ENCODE results near the gene BBS9. TPM values are rescaled to one million over a fixed set of nuclear protein-coding genes. Genes with fewer than 3 reads are reported as not detected.
"Not testable (repeated sequence)": the region's sequence is repeated elsewhere in the genome, so short reads cannot be mapped to it uniquely, and the experiment has no call there.

The BBS9 gene
- total RNA-seq, 1 experiment from 2014 or later: 14.3 TPM

DNA sequence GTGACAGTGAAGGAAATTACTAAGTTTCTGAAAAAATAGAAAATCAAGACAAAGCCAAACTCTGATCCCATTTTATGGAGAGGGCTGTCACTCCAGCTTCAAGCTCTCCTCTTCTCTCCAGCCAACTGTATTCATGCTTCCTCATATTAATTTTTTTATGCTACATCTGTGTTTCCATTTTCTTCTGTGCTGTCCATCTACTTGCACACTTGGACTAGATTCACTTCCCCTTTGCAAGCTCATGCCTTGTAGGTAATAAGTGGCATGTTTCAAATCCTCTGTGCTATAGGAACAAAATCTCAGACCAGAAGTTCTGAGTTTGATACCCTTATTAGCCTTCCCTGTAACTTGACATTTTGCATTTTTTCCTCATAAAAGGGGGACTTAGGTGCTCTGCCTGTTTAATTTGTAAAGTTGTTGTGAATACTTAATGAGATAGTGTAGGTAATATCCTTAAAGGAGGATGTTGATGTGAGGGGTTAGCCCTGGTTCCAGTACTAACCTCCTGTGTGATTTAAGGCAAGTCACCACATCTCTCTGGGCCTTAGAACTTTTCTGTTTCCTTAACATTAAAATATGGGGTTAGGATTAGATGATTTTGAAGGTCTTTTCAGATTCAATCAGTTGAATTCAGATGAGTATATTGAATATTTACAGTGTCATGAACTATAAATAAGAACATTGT lies 358.8 kb downstream of the BBS9 start:
- in situ Hi-C loops (cut with HindIII; ENCODE audit: low pct_unique_long_range_greater_than_20kb, low sequenced_read_pairs): loop anchor here (25.0 kb wide), 1 partner anchor 424 kb away; the partner anchor contains the start of gene BMPER

DNA sequence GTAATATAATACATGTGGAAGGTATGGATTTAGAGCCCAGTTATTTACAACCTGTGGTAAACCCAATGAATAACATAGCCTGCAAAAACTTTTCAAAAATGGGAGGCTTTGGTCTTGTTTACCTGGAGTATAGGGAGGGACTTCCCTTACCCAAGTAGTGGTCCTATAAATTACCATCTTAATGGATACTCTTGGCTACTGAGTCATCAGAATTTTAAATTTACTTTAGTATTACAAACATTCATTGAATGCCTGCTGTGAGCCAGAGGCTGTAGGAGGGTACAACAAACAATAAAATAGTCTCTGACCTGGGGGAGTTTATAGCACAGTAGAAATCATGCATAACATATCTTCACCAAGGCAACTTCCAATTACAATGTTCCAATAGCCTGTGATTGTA lies 365.1 kb downstream of the BBS9 start:
- peak; percentile 72 for DNase-seq (ENCODE audit: low read depth)
- in situ Hi-C loops (cut with HindIII; ENCODE audit: low pct_unique_long_range_greater_than_20kb, low sequenced_read_pairs): loop anchor here (25.0 kb wide), 1 partner anchor 418 kb away; the partner anchor contains the start of gene BMPER

More for the DNA sequence above, 358.8 kb downstream of the BBS9 start:
- no peak for DNase-seq (ENCODE audit: low read depth)

DNA sequence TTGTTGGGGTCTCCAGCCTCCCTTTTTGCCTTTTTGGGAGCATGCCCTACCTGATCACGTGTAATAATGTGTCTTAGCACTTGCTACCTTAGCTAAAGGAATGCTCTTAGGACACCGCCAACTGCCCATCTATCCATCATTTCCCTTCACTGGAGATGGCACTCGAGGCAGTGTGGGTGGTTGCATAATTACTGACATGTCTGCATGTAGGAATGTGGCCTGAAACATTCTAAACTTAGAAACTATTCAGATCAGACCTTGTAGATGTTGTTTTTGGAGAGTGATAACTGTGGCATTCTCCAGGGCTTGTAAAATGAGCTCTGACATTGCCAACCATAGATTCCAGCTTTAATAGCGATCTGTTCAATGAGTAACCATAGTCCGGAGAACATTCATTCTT lies 365.8 kb downstream of the BBS9 start:
- in situ Hi-C loops (cut with HindIII; ENCODE audit: low pct_unique_long_range_greater_than_20kb, low sequenced_read_pairs): loop anchor here (25.0 kb wide), 1 partner anchor 417 kb away; the partner anchor contains the start of gene BMPER
- peak; percentile 81 for DNase-seq (ENCODE audit: low read depth)

DNA sequence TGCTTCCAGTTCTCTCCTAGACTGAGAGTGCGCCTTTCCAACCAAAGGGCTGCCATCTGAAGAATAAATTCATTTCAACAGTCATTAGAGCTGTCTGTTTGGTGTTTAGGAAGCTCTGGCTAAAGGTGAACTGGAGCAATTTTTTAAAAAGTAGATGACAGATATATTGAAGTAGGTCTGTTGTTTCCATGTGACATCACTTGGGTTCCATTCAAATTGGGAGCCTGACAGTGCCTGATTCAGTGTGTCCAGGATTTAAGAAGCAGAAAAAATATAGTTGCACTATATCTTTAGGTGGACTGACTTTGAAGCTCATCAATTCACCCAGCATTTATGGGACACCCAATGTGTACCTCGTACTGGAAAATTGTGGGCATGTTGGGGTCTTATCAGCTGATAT lies 367.7 kb downstream of the BBS9 start:
- no peak for DNase-seq (ENCODE audit: low read depth)
- in situ Hi-C loops (cut with HindIII; ENCODE audit: low pct_unique_long_range_greater_than_20kb, low sequenced_read_pairs): loop anchor here (25.0 kb wide), 1 partner anchor 415 kb away; the partner anchor contains the start of gene BMPER

DNA sequence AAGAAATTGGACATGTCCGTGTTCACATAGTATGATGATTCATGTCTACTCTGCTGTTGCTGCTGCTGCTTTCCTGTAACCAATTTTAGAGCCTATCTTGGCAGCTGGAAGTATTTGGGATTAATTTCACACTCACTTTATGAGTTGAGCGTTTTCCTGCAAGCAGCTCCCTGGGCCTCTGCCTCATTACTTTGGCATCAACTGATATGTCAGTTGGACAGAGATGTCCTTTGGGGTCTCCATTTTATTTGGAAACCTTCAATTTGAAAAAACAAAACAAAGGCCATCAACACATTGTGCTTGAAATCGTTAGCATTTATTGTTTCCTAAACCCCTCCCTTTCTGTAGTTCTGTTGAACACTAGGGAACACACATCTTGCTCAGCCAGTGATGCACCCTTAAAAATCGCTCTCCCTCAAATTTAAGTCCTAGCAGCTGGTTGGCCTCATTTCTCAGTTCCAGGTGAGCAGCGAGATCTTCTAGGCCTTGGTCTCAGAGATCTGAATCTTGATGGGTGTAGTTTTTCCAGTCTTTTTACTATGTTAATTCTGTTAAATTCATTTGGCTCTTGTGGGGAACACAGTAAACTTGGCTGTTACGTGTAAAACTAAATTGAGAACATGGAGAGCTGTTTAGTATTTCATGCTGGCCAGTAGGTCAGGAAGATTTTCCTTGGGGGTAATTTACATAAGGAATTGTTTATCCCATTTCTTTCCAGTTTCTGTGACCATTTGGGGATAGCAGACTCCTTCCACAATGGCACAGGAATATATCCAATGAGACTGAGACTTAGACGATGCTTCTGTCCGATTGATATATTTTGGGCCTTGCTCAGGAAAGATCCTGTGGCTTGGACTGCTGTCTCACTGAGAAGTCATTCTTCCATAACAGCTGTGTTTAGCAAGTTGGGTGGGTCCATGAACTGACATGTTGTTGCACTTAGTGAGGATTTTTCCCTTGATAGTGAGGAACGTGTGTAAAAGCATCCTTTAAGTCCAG lies 371.6 kb downstream of the BBS9 start:
- in situ Hi-C loops (cut with HindIII; ENCODE audit: low pct_unique_long_range_greater_than_20kb, low sequenced_read_pairs): no loop called here

DNA sequence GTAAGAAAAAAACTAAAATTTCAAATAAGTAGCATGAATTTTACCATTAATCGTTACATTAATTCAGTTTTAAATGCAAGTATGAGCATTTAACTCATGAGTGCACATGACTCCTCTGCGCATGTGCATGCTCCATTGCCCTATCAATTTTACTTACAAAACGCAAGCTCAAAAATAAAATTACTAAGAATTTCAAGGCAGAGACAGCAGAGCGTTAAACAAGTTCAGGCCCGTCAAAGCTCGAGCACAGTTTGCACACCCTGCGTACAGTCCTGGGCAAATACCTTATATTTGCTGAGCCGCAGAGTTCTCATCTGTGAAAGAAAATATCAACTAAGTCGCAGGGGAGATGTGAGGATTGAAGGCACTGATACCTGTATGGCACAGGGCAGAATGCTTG lies 373.6 kb downstream of the BBS9 start:
- DNase-seq (ENCODE audit: low read depth): no peak
- in situ Hi-C loops (cut with HindIII; ENCODE audit: low pct_unique_long_range_greater_than_20kb, low sequenced_read_pairs): no loop called here

More for the DNA sequence above, 371.6 kb downstream of the BBS9 start:
- no peak for DNase-seq (ENCODE audit: low read depth)

DNA sequence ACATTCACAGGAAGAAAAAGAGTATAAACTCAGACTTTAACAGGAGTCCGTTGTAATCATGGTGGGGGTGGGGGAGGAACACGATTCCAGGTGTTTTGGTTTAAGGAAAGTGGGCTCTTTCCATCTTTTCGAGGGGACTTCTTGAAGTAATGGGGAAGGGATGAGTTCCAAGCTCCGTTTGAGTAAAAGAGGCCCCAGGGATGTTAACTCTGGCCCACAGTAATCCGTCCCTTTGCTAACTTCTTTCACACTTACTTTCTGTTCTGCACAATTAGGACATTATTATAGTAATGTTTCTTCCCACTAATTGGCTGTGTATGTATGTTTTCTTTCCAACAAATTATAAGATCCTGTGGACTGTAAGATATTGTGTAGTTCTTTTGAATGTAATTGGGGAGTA lies 374.4 kb downstream of the BBS9 start:
- DNase-seq (ENCODE audit: low read depth): no peak
- in situ Hi-C loops (cut with HindIII; ENCODE audit: low pct_unique_long_range_greater_than_20kb, low sequenced_read_pairs): no loop called here

DNA sequence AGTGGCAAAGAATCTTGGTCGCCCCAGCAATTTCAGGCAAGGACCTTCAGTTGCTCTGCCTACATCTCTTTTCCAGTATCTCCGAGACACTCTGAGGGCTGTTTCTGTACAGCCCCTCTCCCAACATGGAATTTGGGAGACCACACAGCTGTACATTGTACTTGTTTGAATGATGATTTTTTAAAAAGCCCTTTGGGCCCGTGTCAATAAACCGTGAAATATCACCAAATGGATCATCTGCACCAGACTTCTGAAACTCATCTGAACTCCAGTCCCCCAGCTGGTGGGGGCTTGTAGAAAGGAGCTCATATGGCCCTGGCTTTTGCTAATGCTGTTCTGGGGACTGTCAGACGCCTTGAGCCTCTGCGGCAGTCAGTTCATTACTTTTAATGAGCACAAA lies 374.9 kb downstream of the BBS9 start:
- in situ Hi-C loops (cut with HindIII; ENCODE audit: low pct_unique_long_range_greater_than_20kb, low sequenced_read_pairs): no loop called here
- no peak for DNase-seq (ENCODE audit: low read depth)

DNA sequence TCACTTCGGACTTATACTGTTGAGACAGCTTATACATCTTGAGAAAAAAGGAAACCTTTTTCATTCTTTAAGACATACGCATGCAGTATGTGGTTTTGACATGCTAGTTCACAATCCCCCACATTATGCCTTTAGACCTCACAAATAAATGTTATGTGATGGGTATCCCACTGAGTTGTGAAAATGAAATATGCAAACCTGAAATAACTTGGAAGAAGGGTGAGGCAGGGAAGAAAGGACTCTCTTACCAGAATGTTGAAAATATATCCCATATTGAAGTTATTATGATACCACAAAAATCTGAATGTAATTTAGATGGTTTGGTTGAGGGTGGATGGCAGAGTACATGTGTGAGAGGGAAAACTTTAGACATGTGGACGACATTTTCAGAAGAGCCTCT lies 379.8 kb downstream of the BBS9 start:
- no peak for DNase-seq (ENCODE audit: low read depth)
- in situ Hi-C loops (cut with HindIII; ENCODE audit: low pct_unique_long_range_greater_than_20kb, low sequenced_read_pairs): no loop called here

DNA sequence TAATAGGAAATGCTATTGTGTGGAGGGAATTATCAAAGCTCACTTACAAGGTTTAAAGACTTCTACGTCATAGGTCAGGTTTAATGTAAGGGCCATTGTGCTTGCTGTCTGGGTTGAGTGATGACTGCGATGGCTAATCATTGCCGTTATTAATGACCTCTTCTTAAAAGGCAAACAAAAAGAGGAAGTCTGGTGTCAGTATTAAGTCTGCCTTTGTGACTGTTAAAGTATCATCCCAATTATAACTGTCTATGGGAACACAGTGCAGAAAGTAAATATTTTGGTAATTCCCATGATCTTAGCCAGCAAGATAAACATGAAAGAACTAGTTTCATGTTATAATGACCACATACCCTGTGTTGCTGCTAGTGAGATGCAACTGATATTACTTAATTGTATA lies 382.4 kb downstream of the BBS9 start:
- DNase-seq (ENCODE audit: low read depth): peak; percentile 57
- in situ Hi-C loops (cut with HindIII; ENCODE audit: low pct_unique_long_range_greater_than_20kb, low sequenced_read_pairs): no loop called here

DNA sequence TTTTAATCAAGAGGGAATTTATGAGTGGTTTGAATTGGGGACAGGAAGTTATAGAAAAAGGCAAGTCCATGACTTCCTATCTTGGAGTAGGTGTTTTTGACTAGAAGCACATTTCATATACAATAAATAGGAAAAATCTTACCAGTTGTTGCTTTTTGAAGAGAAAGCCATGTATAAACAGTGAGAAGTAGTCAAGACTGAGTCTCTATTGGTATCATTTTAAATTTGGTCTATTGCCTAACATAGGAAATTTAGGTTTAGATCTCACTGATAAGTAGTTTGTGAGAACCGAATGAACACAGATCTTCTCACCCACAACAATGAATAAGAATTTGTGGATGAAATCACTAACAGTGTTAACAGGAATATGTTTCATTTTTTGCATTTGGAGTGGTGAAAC lies 387.2 kb downstream of the BBS9 start:
- DNase-seq (ENCODE audit: low read depth): no peak
- in situ Hi-C loops (cut with HindIII; ENCODE audit: low pct_unique_long_range_greater_than_20kb, low sequenced_read_pairs): no loop called here

DNA sequence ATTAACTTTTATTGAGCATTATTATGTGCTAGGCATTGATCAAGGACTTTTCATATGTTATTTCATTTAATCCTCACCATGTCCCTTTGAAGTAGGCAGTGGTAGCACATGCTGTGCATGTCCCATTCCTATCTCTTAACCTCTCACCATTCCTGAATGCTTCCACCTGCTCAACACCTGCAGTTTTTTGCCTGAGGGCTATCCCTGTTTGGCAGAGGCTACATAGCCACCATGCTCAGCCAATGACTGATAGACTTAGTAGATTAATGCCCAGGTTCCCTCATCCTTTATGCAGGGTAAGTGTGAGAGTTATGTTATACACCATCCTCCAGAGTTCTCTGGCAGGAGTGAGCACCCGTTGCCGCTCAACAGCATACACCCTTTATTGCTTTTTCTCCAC lies 387.8 kb downstream of the BBS9 start:
- in situ Hi-C loops (cut with HindIII; ENCODE audit: low pct_unique_long_range_greater_than_20kb, low sequenced_read_pairs): no loop called here
- DNase-seq (ENCODE audit: low read depth): no peak

DNA sequence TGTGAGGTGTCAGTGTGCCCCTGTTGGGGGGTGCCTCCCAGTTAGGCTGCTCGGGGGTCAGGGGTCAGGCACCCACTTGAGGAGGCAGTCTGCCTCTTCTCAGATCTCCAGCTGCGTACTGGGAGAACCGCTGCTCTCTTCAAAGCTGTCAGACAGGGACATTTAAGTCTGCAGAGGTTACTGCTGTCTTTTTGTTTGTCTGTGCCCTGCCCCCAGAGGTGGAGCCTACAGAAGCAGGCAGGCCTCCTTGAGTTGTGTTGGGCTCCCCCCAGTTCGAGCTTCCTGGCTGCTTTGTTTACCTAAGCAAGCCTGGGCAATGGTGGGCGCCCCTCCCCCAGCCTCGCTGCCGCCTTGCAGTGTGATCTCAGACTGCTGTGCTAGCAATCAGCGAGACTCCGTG lies 397.6 kb downstream of the BBS9 start:
- DNase-seq (ENCODE audit: low read depth); in situ Hi-C loops (cut with HindIII; ENCODE audit: low pct_unique_long_range_greater_than_20kb, low sequenced_read_pairs): not testable (repeated sequence)

DNA sequence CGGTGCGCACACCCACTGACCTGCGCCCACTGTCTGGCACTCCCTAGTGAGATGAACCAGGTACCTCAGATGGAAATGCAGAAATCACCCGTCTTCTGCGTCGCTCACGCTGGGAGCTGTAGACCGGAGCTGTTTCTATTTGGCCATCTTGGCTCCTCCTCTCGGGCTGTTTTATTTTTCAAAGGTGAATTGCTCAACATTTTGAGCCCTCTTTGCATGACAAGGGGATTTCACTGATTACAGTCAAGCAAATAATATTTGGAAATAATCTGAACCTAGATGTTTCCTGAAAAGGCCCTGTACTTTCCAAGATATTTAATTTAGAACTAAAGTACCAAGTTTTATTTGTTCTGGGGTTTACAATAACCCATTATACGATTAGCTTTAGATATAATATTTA lies 398.2 kb downstream of the BBS9 start:
- DNase-seq (ENCODE audit: low read depth); in situ Hi-C loops (cut with HindIII; ENCODE audit: low pct_unique_long_range_greater_than_20kb, low sequenced_read_pairs): not testable (repeated sequence)

DNA sequence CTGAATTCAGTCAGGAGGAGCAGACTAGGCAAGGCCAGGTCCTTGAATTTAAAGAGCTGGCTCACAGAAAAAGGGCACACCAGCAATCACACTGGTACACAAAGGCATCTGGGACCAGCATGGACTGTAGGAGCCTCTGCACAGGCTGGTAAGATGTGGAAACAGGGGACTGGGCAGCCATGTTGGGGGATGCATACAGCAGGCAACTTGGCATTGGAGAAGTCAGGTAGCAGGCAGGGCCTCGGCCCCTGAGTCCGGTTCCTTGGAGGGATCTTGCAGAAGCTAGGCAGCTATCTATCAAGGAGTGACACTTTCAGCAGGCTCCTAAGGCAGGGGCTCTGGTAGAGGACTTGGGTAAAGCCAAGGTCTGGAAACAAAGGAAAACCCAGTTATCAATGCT lies 399.7 kb downstream of the BBS9 start:
- no peak for DNase-seq (ENCODE audit: low read depth)
- in situ Hi-C loops (cut with HindIII; ENCODE audit: low pct_unique_long_range_greater_than_20kb, low sequenced_read_pairs): no loop called here

DNA sequence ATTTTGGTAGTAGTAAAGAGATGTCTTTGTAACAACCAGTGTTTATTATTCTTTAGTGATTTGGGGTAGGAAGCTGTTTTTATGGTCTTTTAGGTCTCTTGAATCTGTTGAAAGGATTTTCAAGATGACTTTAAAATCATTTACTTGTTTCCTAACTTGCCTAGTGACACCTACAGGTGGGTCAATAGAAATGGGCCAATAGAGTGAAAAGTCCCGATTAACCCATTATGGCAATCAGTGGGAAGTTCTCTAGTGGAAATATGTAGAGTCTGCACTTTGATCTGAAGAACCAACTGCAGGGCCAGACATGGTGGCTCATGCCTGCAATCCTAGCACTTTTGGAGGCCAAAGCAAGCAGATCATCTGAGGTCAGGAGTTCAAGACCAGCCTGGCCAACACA lies 401.3 kb downstream of the BBS9 start:
- in situ Hi-C loops (cut with HindIII; ENCODE audit: low pct_unique_long_range_greater_than_20kb, low sequenced_read_pairs): no loop called here
- DNase-seq (ENCODE audit: low read depth): no peak

DNA sequence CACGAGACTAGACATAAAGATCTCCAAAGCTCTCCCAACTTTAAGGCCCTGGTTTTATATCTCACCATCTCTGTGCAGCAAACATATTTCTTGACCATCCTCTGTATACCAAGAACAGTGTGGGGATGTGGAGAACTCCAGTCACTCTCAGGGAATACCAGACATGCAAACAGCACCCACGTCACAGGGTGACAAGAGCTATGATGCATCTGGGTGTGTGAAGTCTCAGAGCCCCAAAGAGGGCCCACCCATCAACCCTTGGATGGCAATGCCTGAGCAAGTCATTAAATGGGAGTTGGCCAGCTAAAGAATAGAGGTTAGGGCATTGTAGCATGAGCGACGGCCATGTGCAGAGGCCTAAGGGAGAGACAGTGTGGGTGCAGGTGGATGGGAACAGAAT lies 402.5 kb downstream of the BBS9 start:
- in situ Hi-C loops (cut with HindIII; ENCODE audit: low pct_unique_long_range_greater_than_20kb, low sequenced_read_pairs): no loop called here
- DNase-seq (ENCODE audit: low read depth): no peak

DNA sequence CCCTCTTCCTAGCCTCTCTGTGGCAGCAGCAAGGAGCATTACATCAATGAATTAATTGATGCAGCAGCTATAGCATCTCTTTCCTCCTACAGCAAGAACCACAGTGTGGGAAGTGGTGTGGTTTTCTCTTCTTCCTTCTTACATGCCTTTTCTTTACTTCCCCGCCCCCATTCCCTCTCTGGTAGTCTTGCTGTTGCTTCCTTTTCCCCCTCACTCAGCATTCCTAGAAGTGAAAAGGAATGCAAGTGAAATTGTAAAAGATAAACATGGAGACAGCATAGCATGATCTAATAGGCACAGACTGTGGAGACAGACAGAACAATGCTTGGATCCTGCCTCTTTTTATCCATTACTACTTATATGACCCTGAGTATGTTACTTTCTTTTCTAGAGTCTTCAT lies 405.5 kb downstream of the BBS9 start:
- DNase-seq (ENCODE audit: low read depth): no peak
- in situ Hi-C loops (cut with HindIII; ENCODE audit: low pct_unique_long_range_greater_than_20kb, low sequenced_read_pairs): no loop called here

DNA sequence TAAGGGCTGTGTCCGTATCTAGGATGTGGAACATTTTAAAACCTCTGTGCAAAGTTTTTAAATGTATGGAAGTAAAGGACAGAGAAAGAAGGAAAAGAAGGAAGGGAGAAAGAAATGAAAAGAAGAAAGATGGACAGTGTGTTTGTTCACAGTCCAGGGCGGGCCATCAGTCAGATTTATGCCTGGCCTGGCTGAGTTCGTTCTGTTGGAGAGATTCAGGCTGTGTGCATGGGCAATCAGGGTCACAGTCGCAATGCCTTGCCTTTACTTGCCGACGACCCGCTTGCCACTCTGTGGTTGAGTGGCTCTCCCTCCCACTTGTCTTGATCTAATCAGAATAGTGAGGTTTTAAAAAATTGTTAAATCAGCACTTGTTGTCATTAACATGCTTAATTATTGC lies 406.6 kb downstream of the BBS9 start:
- no peak for DNase-seq (ENCODE audit: low read depth)
- in situ Hi-C loops (cut with HindIII; ENCODE audit: low pct_unique_long_range_greater_than_20kb, low sequenced_read_pairs): no loop called here
